GM18873 (cell line): ENCODE results near the gene KCNJ12.
"Not testable (repeated sequence)": the region's sequence is repeated elsewhere in the genome, so short reads cannot be mapped to it uniquely, and the experiment has no call there.

ENCODE experiments used
- ATAC-seq: cut with Tn5 transposase; IDR thresholded peaks from one replicate; pipeline ENCODE4 v1.9.1; 2021; ENCODE audit warnings: mild to moderate bottlenecking, moderate library complexity, moderate number of reproducible peaks; ENCODE audit not compliant: unreplicated experiment, low FRiP score

Gene KCNJ12

DNA sequence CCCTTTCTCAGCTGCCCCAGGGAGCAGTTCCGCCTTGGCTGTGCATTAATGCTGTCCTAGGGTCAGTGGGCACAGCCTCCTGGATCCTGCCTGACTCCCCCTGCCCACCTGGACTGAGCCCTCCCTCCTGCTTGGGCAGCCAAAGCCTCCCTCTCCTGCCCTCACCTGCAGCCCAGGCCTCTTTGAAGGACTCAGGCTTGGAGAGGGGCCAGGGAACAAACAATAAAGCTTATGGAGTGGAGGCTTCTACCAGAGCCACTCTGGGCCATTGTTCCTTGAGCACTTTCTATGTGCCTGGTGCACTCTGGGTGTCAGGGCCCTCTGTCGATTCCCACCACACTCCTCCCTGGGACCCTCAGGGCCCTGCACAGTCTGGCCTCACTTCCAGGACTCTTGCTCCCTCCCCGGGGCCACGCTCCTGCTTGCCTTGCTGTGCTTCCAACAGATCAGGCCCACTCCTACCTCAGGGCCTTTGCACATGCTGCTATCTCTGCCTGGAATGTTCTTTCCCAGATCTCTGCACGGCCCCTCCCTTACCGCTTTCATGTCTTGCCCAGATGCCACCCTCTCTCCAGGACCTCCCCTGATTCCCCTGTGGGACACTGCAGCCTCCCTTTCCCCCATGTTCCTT, 5.0 kb downstream of the KCNJ12 start:
- ATAC-seq, result no peak

- ATAC-seq, result no peak
Observed at GRCh38 chr17:21382560-21383495, 6.7 kb downstream of the KCNJ12 start.

- ATAC-seq, result no peak
Observed at GRCh38 chr17:21385281-21385845, 9.2 kb downstream of the KCNJ12 start.

DNA sequence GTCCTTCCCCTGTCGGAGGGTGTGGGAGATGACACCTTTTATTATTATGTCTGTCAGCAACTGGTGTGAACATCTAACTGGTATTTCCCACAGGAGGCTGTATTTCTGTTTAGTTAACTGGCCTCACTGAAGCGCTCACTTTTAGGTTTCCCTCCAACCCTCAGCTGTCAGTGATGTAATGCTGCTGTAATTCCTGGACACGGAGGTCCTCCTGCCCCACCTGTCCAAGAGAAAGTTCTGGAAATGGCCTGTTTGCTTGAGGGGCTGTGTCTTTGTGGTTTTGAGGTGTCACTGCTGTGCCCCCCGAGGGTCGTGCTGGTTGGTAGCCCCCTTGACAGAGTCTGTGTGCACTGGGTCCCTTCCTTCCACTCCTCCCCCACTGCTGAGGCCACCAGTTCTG, 11.5 kb downstream of the KCNJ12 start:
- ATAC-seq, result no peak

DNA sequence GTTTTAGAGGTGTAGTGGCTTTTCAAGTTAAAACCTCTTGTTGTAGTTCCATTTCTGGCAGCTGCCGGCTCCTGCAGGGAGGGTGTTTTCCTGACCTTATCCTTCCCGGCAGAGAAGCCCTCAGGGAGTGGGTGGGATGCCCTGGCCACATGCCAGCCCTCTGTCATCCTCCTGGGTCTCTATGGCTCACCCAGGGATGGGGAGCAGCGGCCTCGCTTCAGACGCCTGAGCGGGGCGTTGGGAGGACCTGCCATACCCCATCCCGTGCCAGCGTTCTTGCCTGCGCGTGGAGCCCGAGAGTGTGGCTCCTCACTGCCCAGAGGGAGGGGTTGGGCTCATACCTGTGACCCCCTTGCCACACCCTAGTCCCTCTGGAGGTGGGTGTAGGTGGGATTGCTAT, 11.9 kb downstream of the KCNJ12 start:
- ATAC-seq, result no peak

- ATAC-seq, result no peak
Observed at GRCh38 chr17:21388944-21389343, 12.8 kb downstream of the KCNJ12 start.

DNA sequence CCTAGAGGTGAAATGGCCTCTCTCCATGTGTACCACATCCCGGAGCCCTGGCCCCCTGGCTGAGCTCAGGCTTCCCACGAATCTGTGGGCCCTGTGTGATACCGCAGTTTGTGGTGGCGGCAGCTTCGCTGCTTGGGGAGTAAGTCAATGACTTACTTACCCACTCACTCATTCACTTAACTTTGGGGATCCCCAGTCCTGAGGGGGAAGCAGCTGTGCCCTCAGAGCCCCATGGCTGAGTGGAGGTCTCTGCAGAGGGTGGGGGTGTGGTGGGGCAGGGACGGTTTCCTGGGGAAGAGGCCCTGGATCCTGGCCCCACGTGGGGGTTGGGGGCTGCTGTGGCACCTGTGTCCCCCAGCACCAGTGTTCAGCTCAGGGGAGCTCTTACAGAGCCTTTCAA, 13.2 kb downstream of the KCNJ12 start:
- ATAC-seq, result no peak

GRCh38 chr17:21390294-21390693, 14.1 kb downstream of the KCNJ12 start:
- no peak for ATAC-seq

DNA sequence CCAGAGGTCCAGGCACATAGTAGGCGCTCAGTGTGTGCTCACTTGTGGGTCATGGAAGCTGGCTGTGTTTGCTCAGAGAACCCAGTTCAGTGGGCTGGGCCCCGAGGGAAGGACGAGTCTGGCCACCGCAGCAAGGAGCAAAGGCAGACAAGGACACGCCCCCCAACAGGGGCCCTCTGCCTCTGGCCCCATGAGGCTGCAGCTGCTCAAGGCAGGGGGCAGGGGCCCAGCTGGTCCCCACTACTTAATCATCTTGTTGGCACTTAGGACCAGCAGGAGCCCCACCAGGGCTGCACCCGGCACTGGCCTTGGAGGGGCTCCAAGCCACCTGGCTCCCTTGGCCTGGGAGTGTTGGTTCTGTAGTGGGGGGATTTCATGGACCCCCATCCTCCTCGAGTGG, 16.1 kb downstream of the KCNJ12 start:
- ATAC-seq, result no peak

GRCh38 chr17:21394265-21394664, 18.1 kb downstream of the KCNJ12 start:
- no peak for ATAC-seq

- ATAC-seq, result no peak
Observed at GRCh38 chr17:21395764-21396163, 19.6 kb downstream of the KCNJ12 start.

DNA sequence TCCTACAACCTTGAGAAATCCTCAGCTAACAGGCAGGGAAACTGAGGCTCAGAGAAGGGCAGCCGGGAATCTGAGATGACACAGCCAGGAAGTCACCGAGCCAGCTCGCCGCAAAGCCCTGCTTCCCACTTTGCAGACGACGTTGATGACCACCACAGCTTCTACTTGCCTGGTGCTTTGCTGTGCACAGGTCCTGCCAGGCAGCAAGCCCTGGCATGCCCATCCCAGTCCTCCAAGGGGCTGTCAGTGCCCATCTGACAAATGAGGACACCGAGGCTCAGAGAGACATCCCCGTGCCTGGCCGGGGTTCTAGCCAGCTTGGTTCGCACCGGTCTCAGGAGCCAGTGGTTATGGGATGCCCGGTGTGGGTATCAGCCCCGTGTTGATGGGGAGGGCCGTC, 20.1 kb downstream of the KCNJ12 start:
- no peak for ATAC-seq

DNA sequence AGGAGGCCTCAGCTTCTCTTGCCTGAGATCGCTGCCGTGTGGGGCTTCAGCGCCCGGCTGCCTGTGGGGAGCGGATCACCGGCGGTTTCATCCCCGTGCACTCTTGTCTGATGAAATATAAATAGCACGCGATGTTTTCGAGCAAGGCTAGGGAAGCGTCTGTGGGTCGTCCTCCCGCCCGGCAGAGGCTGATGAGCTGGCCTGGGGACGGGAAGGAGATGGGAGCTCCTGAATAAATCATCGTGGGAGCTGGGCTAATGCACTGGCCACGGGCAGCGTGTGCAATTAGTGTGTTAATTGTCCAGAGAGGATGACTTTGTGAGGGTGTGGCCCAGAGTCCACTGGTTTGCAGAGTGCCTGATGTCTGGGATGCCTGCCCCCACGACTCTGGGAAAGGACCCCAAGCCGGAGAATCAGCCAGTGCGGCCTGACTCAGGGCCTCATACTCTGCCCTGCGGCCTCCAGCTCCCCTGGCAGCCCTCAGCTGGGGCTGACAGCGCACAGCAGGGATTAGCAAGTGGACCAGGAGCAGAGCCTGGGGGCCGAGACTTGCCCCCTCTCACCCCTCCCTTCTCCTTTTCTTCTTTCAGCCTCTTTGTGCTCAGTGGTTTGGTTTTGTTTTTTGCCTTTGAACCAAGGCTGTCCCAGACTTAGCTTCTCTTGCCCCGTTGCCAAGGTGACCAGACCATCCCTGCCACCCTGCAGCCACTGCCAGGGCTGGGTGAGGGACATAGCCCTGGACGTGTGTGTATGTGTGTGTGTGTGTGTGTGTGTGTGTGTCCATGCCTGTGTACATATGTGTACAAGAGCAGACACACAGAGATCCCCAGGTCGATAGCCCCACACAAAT, 21.4 kb downstream of the KCNJ12 start:
- no peak for ATAC-seq

DNA sequence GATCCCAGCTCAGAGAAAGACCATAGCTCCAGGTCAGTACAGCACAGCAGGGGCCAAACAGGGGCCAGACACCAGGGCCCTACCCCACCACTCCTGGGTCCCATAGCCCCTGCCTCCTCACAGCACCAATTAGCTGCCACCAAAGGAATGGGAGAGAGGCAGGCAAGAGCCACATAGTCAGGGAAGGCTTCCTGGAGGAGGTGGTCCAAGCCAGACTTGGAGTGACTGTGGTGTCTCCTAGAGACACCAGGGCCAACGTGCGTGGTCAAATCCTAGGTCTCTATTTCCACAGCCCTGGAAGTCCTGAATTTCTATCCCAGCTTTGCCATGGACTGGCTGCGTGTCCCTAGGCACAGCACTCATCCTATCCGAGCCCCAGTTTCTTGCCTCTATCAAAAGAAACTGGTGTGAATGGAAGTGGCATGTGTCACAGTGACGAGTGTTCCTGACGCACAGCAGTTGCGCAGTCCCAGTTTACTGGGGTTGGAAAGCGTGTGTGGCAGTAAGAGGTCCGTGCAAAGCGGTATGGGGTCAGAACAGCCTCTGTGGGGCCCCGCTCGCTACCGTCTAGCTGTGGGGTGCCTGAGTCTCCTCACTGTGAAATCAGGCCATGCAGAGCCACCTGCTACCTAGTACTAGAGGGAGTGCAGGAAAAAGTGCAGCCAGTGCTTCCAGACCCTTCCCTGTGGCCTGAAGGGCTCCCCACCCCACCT, 23.5 kb downstream of the KCNJ12 start:
- no peak for ATAC-seq

DNA sequence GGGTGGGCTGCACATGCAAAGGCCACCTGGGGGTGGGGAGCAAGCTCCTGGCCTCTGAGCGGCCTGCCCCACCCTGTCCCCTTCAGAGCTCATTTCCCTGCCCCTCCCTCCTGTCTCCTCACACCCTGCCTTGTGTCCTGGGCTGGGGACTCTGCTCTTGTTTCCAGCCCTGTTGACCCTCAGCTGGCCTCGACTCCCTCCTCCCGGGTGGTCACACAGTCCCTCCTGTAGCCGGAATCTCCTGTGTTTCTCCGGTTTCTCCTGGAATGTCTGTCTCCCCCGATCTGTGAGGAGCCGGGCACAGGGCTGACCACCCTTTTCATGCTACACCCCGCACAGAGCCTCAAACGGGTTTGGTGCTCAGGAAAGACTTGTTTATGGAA, 24.0 kb downstream of the KCNJ12 start:
- not testable (repeated sequence) for ATAC-seq

GRCh38 chr17:21400816-21401593, 24.8 kb downstream of the KCNJ12 start:
- no peak for ATAC-seq

DNA sequence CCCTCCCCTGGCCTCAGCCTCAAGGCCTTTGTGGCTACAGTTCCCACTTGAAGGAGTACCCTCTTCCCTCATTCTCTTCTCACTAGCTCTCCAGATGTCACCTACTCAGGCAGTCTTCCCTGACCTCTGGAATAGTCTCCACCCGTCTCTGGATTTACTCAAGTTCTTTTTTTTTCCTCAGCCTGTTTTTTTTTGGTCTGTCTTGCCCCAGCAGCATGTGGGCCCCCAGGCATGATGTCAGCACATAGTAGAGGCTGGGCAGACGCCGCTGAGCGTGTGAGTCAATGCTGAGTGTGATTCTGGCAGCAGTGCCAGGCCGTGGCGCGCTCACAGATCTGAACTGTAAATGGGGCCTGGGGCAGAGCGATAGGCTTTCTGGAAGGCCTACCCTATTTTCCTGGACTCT, 26.0 kb downstream of the KCNJ12 start:
- ATAC-seq, result not testable (repeated sequence)

- not testable (repeated sequence) for ATAC-seq
Observed at GRCh38 chr17:21402926-21403325, 26.8 kb downstream of the KCNJ12 start.

- ATAC-seq, result not testable (repeated sequence)
Observed at GRCh38 chr17:21404106-21404505, 27.9 kb downstream of the KCNJ12 start.
